ENCODE measurements around the gene NDRG3.

The NDRG3 gene

DNA sequence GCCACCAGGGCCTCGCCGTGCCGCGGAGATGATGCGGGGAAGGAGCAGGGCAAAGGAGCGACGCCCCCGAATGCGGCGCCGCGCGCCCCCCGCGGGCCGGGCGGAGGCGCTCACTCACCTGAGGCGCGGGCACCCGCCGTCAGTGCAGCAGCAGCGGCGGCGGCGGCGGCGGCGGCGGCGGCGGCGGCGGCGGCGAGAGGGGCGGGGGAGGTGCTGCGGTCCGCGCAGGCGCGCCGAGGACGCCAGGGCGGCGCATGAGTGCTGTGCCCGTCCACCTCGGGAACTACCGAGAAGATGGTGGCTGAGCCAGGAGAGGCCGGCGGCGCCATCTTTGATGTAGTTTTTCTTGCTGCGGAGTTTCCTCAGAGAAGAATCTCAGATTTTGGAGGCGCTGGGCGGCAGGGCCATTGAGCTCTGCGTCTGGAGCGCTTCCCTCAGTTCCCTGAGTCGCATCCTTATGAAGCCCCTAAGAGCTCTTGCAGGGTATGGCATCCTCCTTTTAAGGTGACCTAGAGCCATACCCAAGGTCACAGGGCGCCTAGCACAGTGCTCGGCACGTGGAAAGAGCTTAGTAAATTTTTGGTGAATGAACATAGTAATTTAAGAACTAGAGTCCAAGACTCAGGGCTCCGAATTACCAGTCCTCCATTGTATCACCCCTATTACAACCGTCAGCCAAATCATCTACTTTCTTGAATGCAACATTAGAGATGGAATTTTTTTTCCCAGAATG lies at the start of gene NDRG3:
NDRG3 (minus strand) TSS at position 164 of the 733 bp plus-strand sequence. CDS start 24,355 bp downstream, outside the sequence.
- no peak for FAIRE-seq

DNA sequence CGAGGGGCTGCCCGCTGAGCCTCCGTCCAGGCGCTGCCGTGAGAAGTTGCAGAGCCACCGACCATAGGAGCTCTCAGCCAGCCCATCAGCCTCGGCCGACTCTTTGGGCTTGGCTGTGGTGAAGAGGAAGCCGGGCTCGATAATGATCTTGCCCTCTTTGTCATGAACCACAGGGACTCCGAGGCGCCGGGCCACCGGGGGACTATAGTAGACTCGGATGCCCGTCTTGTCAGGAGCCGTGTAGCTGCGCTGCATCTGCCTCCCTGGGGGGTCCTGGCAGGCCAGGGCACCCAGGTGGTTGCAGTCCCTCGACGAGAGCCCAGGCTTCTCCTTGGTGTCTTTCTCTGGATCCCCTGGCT lies 48.2 kb upstream of the NDRG3 start:
- DNase-seq (ENCODE audit: low spot score) = no peak
- no peak for FAIRE-seq

More for the DNA sequence above, at the start of gene NDRG3:
- peak; percentile 99 for DNase-seq (ENCODE audit: low spot score)

- no peak for FAIRE-seq
- DNase-seq (ENCODE audit: low spot score) = no peak
Observed at GRCh38 chr20:36793294-36794115, 47.6 kb upstream of the NDRG3 start.

GRCh38 chr20:36792422-36792821 lies 46.5 kb upstream of the NDRG3 start:
- FAIRE-seq = no peak
- peak; percentile 63 for DNase-seq (ENCODE audit: low spot score)

DNA sequence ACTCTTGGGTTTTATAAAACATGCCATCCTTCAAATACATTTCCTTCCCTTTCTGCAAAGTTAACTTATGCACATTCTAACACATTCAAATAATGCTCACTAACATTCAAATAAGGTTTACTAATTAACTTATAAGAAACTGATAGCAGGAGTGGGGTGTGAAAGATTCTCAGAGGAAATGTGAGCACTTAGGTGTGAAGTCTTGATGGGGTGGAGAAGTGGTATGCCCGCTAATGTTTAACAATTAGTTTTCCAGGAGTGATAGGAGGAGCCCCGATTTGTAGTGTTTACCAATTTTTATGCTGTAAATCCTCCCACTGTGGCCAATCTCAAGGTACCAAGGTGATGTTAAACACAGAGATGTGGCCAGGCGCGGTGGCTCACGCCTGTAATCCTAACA lies 46.0 kb upstream of the NDRG3 start:
- DNase-seq (ENCODE audit: low spot score) = no peak
- FAIRE-seq = no peak

- DNase-seq (ENCODE audit: low spot score) = no peak
- no peak for FAIRE-seq
Observed at GRCh38 chr20:36786663-36787062, 40.8 kb upstream of the NDRG3 start.

- no peak for FAIRE-seq
Observed at GRCh38 chr20:36786246-36786645, 40.4 kb upstream of the NDRG3 start.

DNA sequence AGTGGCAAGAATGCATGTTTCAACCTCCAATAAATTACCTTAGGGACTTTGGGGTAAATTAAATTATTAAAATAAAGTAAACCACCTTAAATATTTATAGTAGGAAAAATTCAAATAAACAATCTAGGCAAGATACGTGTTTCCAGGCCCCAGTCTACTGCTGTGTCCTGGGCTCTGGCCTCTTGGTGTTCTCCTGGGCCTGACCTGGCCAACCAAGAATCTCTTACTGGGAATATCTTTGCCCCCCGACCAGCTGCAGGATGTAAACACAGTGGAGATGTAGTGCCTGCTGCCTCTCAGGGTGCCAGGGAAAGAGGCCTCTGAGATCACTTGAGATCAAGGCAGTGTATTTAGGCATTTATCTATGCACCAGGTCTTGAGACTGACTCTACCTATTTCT lies 39.4 kb upstream of the NDRG3 start:
- no peak for FAIRE-seq
- DNase-seq (ENCODE audit: low spot score) = no peak

More at GRCh38 chr20:36786246-36786645, 40.4 kb upstream of the NDRG3 start:
- no peak for DNase-seq (ENCODE audit: low spot score)

- FAIRE-seq (no peak), DNase-seq (ENCODE audit: low spot score) (no peak)
Observed at GRCh38 chr20:36784900-36785299, 39.0 kb upstream of the NDRG3 start.

GRCh38 chr20:36784116-36784515 lies 38.2 kb upstream of the NDRG3 start:
- no peak for FAIRE-seq
- DNase-seq (ENCODE audit: low spot score) = no peak

DNA sequence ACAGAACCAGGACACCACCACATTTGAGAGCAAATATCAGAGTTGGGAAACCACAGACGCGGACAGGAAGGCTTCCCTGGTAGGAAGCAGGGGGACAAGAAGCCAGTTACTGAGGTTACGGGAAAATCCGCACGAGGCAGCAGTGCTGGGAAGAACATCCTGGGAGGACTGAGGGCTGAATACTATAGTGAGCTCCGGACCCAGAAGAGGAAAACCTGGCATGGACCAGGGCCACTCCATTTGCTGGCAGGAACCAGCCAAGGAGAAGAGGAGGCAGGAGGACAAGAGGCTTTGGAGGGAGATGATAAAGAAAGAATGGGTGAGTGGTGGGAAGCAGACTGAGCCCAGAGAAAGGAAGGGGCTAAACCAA lies 33.8 kb upstream of the NDRG3 start:
- no peak for FAIRE-seq
- DNase-seq (ENCODE audit: low spot score) = no peak

- no peak for FAIRE-seq
- no peak for DNase-seq (ENCODE audit: low spot score)
Observed at GRCh38 chr20:36778831-36779655, 33.2 kb upstream of the NDRG3 start.

DNA sequence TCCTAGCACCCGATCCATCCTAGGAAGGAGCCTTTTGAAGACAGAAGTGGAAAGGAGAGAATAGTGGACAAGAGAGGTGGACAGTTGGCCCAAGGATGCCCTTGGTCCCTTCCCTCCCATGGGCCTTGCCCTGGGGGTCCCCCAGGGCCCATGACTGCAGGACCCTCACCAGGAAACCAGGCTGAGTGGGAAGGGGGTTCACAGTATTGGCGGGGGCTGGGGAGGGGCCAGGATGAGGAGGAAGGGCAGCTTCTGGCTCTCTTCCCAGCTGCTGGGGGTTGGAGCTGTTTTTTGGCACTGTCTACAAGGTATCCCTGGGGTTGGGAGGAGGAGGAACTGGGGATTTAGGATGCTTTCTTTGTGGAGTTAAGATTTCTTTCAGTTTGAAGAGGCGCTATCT lies 31.7 kb upstream of the NDRG3 start:
- DNase-seq (ENCODE audit: low spot score) = no peak
- FAIRE-seq = no peak

GRCh38 chr20:36777167-36777566 lies 31.3 kb upstream of the NDRG3 start:
- no peak for DNase-seq (ENCODE audit: low spot score)

DNA sequence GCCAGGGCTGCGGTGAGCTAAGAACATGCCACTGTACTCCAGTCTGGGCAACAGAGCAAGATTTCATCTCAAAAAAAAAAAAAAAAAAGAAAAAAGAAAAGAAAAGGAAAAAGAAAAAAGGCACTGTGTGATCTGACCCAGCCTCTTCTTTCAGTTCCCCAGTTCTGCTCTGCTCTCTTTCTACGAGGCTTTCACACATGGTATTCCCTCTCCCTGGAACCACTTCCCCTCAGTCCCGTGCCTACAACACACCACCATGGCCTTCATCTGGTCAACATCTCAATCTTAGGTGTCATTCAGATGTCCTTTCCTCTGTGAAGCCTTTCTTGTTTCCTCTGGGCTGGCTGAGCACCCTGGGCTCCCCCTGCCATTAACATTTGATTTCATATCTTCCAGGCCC lies 29.9 kb upstream of the NDRG3 start:
- FAIRE-seq (no peak), DNase-seq (ENCODE audit: low spot score) (no peak)

More at GRCh38 chr20:36777167-36777566, 31.3 kb upstream of the NDRG3 start:
- no peak for FAIRE-seq

DNA sequence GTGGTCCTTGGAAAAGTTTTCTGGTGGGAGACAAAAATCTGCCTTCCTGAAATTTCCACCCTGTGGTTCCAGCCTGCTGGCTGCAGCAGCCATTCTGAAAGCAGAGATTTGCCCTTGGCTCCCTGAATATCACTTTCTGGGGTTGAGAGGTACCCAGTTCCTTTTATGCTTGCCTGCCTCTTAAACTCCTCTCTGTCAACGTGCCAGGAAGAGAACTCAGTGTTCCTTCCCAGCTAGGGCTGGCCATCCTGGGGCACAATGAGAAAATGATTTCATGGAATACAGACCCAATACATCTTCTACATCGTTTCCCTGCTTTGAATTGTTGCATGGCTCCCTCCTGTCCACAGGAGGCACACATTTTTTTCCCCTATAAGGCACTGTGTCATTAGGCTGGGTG lies 29.3 kb upstream of the NDRG3 start:
- DNase-seq (ENCODE audit: low spot score) = no peak
- FAIRE-seq = no peak

DNA sequence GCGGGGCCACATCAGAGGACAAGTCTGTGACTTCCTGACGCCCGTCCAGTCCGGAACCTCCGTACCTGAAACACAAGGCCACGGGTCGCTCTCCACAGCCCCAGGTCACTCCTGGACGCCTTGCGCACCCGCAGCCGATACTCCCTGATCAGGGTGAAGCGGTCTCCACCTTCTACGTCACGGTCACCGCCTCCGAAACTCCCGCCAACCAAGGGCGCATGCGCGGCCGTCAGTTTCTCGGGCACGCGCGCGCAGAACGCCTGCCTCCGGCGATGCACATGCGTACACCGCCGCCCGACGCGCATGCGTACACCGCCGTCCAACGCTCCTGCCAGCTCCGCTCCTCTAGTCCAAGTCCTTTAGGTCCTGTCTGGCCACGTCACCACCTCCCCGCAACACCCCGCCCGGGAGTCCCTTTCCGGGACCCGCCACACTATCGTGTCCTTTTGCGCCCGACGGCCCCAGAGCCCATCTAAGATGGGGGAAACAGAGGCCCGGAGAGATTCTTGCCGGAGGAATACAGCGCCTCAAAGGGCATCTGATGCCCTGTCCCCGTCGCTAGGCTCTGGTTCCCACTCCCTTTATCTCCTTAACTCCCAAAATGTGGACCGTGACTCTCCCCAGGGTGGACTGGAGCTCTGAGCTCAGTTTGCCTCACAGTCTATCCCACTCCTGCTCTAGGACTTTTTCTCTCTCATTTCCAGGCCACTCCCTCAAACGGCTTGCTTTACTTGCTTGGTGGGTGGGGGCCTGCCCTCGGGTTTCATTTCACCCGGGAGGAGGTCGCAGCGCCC lies 27.9 kb upstream of the NDRG3 start, which contains the start of gene DSN1:
DSN1 (minus strand) TSS at position 167 of the 794 bp plus-strand sequence. CDS start 2,305 bp downstream, outside the sequence.
- FAIRE-seq (peak; percentile 89), DNase-seq (ENCODE audit: low spot score) (peak; percentile 99)

DNA sequence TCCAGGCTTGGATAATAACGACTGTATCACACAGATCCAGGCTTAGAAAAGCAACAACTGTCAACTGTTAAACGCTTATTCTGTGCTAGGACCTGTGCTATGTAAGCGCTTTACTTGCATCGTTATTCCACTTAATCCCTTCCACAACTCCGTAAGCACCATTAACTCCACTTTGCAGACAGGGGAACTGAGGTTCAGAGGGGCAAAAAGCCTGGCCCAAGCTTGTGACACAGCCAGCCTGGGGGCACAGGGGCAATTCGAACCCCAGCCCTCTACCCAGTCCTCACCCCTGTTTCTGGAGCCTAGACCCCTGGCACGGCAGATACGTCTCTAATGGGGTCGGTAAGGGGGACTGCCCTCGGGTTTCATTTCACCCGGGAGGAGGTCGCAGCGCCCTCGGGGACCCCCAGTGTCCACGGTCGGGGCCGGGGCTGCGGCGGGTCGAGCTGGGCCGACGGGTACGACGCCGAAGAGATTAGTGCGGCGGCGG lies 27.3 kb upstream of the NDRG3 start:
- DNase-seq (ENCODE audit: low spot score) (peak; percentile 23), FAIRE-seq (no peak)

- no peak for FAIRE-seq
Observed at GRCh38 chr20:36770680-36771079, 24.8 kb upstream of the NDRG3 start.

DNA sequence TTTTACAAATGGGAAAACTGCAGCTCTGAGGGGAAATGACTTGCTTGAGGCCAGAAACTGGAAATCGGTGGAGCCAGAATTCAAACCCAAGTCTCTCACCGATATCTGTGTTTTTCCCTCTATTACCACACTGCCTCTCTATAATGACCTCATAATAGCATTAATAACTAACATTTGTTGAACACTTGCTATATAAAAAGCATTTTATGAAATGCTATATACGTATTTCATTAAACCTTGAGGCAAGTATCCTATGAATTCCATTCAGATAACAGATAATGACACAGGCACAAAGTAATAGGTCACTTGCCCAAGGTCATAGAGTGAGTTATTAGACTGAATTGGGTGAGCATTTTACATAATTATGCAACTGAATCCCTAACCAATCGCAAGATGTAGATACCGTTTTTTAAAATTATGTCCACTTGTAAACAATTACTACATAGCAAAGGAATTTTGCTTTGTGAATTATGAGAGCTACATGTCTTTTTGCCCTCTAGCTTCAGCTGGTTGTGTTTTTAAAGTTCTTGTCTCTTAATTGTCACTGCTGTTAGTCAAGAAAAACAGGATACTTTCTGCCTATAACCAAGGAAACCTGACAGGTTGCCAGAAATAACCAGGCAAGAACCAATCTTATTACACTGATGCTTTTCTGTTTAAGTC lies 23.0 kb upstream of the NDRG3 start:
- no peak for DNase-seq (ENCODE audit: low spot score)
- no peak for FAIRE-seq

More at GRCh38 chr20:36770680-36771079, 24.8 kb upstream of the NDRG3 start:
- DNase-seq (ENCODE audit: low spot score) = no peak
